Measurements from ENCODE around the gene PSD4.

Gene PSD4

GRCh38 chr2:113223813-113224212, 50.0 kb downstream of the PSD4 start:
- no peak for DNase-seq (ENCODE audit: low spot score)

- DNase-seq (ENCODE audit: low spot score) = no peak
These were observed 51.0 kb downstream of the PSD4 start for GRCh38 chr2:113224647-113225236.

- no peak for DNase-seq (ENCODE audit: low spot score)
These were observed 51.8 kb downstream of the PSD4 start for GRCh38 chr2:113225263-113226259.

GRCh38 chr2:113226462-113226861, 52.7 kb downstream of the PSD4 start:
- no peak for DNase-seq (ENCODE audit: low spot score)

- no peak for DNase-seq (ENCODE audit: low spot score)
These were observed 53.5 kb downstream of the PSD4 start for GRCh38 chr2:113227290-113227689.

DNA sequence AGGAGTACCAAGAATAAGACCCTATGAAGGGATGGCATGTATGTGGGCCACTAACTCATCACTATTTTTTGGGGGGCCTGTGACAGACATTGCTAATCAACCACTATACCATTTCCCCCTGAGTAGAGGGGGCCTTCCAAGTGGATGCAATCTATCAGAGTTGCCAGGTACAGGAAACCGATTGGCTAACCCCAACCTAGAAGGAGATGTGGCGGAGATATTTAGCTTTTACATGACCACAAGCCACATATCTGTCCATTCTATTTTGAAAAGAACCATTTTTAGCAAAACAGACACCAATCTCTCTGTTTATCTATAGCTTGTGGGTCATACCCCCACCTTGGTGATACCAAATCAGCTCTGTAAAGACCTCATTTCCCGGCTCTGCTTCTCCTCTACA, 53.9 kb downstream of the PSD4 start:
- DNase-seq (ENCODE audit: low spot score) = no peak

DNA sequence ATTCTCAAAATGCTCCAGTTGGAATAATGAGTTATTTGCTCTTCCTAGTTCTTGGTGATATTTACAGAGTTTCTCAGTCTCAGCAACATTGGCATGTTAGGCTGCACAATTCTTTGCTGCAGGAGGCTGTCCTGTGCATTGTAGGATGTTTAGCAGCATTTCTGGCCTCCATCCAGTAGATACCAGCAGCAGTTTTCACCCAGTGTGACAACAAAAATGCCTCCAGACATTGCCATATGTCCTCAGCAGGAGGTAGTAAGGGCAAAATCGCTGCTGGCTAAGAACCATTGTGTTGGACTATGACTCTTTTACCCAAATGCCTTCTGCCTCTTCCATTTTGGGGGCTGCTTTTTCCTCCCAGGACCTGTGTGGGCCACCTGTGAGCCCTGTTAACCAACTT, 54.6 kb downstream of the PSD4 start:
- no peak for DNase-seq (ENCODE audit: low spot score)

DNA sequence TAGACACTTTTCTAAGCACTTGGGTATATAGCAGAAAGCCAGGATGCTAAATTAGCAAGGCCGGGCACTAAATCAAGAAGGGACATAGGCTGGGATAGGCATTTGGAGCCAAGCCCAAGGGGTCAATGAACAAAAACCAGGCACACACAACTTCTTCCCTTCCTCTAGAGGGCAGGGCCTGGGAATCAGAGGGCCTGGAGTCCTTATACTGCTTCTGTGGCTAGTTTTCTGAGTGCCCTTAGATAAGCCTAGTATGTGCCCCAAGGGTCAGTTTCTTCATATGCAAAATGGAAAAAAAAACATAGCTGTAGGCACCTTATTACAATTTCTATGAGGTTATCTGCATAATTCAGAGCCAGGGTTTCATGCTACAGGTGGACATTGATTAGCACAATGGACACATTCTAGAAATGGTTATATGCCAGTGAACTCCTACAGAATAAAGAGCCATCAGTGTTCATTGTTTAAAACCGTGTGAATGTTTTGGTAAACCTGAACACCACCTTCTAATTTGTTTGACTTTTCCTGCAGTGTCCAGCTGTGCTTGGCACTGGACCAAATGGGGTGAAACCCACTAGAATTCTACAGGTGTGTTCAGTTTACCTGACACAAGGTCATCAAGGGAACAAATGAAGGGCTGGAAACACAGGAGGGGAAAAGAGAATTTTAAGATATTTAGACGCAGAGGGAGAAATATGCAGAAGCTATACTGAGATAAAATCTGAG, 55.4 kb downstream of the PSD4 start:
- DNase-seq (ENCODE audit: low spot score) = no peak

DNA sequence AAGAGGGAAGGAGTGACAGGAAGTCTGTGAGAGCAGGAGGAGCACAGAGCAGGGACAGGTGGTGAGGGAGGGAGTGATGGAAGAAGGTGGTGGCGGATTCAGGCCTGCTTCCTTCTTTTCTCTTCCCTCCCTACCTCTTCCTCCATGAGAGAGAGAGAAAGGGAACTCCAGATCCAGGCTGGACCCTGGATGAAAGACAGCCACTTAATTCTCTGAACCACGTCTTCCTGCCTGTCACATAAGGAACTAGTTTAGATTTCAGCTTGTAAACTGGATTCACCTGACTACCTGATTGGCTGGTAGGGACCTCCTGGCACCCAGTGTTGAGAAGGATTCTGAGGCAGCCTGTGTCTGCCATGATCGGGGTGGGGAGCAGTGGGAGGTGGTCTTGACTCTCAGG, 56.0 kb downstream of the PSD4 start:
- no peak for DNase-seq (ENCODE audit: low spot score)

DNA sequence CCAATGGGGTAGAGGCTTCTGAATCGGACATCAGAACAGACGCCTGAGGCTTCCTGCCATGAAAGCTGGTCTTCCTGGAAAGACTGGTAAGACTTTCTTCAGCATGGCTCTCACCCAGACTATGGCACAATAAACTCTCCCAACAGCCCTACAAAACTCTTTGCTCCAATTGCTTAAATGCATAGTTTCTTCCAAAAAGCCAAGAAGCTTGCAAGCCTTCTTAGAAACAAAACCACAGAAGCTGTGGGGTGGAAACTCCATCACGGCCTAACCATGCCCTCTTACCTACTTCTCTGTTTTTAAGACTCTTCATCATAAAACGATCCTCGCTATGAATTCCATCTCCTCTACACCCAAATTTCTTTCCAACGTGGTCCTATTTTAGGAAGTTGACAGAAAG, 56.8 kb downstream of the PSD4 start:
- no peak for DNase-seq (ENCODE audit: low spot score)

DNA sequence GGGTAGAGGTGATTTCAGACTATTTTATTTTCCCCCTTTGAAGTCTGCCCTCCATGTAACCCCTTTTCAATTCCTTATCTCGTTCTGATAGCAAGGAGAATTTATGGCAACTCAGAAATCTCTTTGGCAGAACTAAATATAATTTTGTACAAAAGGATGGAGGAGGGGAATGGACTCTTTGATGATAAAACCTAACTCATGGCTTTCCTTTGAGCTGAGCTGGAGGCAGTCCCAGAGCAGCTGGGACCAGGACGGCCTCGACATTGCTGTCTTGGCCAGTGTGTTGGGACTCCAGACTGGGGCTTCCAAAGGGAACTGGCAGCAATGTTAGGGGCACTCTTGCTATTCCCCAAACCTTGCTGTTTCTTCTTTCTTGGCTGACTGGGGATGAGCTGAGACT, 57.3 kb downstream of the PSD4 start:
- no peak for DNase-seq (ENCODE audit: low spot score)

GRCh38 chr2:113232123-113232522, 58.4 kb downstream of the PSD4 start:
- no peak for DNase-seq (ENCODE audit: low spot score)

DNA sequence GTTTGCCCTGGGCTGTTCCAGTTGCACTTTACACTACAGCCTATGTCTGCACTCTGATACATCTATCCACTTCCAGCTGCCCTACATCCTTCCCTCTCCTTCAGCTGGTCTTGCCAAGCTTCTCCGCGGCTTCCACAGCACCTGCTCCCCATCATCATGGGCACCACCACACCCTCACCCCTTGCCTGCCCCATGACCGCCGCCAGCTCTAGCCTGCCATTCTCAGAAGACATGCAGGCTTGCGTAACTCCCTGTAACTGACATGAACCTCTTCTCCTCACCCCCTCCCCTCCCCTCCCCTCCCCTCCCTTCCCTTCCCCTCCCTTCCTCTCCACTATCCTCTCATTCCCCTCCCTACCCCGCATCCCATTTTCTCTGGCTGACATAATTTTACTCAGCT, 59.0 kb downstream of the PSD4 start:
- no peak for DNase-seq (ENCODE audit: low spot score)

GRCh38 chr2:113233593-113234550, 60.1 kb downstream of the PSD4 start:
- no peak for DNase-seq (ENCODE audit: low spot score)

GRCh38 chr2:113234721-113235346, 61.1 kb downstream of the PSD4 start:
- DNase-seq (ENCODE audit: low spot score) = no peak

- peak; percentile 85 for DNase-seq (ENCODE audit: low spot score)
These were observed 61.8 kb downstream of the PSD4 start for GRCh38 chr2:113235347-113236226.

DNA sequence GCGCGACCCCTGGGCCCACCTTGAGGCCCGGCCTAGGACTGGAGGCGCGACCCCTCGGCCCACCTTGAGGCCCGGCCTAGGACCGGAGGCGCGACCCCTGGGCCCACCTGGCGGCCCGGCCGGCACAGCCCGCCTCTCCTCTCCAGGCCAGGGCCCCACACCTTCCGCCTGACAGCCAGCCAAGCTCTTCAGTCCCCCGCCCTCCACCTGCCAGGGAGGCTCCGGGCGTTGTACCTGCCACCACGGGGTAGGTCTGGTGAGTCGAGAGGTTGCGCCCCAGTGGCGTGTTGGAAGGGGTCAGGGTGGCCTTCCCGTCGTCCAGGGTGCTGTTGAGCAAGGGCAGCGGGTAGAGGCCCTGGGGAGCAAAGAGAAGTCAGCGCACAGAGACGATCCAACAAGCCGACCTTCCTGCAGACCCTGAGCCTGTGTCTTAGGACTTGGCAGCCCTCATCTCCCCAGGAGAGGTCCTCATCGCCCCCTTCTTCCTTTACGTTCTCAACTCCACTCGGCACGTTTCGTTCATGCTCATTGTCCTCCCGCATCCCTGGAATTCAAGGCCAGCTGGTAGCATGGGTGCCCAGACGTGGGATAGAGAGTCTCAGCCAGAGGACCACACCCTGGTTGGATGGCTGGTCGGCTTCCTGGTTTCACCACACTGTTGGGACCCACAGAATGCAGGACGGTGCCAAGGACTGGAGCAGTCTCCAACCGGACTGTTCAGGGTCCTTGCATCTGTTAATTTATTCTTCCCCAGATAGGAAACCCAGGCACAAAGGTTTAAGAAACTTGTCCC, 62.8 kb downstream of the PSD4 start:
- no peak for DNase-seq (ENCODE audit: low spot score)

DNA sequence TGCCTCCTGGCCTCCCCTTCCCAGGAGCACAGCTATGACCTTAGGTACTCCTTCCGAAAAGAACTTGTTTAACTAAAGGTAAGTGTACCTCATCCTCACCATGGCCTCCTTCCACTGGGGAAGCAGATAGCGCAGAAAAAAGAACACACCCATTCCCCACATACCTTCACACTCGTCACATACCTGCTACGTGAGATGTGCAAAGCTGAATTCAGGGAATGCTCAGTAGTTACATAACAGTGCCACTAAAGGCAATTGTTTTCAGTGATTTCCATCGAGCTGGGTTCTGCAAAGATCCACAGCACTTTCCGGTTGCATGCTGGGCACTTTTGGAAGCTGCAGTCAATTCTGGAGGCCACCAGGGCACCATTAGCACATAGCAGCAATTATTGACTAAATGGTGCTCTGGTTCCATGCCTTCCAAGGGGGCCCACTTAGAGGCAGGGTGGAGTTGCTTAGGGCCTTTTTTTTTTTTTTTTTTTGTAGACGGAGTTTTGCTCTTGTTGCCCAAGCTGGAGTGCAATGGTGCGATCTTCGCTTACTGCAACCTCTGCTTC, 63.9 kb downstream of the PSD4 start:
- no peak for DNase-seq (ENCODE audit: low spot score)

Measured in HuH-7.5 (cell line).